ENCODE data around the gene BCAR1.
"Not testable (repeated sequence)": the region's sequence is repeated elsewhere in the genome, so short reads cannot be mapped to it uniquely, and the experiment has no call there.

BCAR1 gene

GRCh38 chr16:75225092-75225491 lies 26.3 kb downstream of the BCAR1 start:
- no peak for DNase-seq

GRCh38 chr16:75224306-75225082 lies 26.9 kb downstream of the BCAR1 start:
- DNase-seq, result no peak

- DNase-seq, result not testable (repeated sequence)
Measured at GRCh38 chr16:75223129-75223528, 28.3 kb downstream of the BCAR1 start.

GRCh38 chr16:75222271-75222783 lies 29.1 kb downstream of the BCAR1 start:
- DNase-seq, result no peak

- DNase-seq, result no peak
Measured at GRCh38 chr16:75219838-75220237, 31.6 kb downstream of the BCAR1 start.

GRCh38 chr16:75219088-75219487 lies 32.3 kb downstream of the BCAR1 start:
- no peak for DNase-seq

- no peak for DNase-seq
Measured at GRCh38 chr16:75218256-75219076, 33.0 kb downstream of the BCAR1 start, which contains the start of gene CTRB1. CTRB1 (plus strand) TSS chr16:75218988; CDS start chr16:75219008, 20 bp downstream.

GRCh38 chr16:75217389-75217851 lies 34.0 kb downstream of the BCAR1 start:
- no peak for DNase-seq

- no peak for DNase-seq
Measured at GRCh38 chr16:75216576-75216975, 34.8 kb downstream of the BCAR1 start.

GRCh38 chr16:75216127-75216526 lies 35.3 kb downstream of the BCAR1 start:
- no peak for DNase-seq

- not testable (repeated sequence) for DNase-seq
Measured at GRCh38 chr16:75211286-75211685, 40.1 kb downstream of the BCAR1 start.

- DNase-seq, result no peak
Measured at GRCh38 chr16:75209944-75210343, 41.5 kb downstream of the BCAR1 start.

GRCh38 chr16:75209514-75209913 lies 41.9 kb downstream of the BCAR1 start:
- DNase-seq, result not testable (repeated sequence)

GRCh38 chr16:75208861-75209505 lies 42.4 kb downstream of the BCAR1 start:
- DNase-seq, result no peak

- no peak for DNase-seq
Measured at GRCh38 chr16:75208242-75208825, 43.1 kb downstream of the BCAR1 start.

- no peak for DNase-seq
Measured at GRCh38 chr16:75207831-75208230, 43.6 kb downstream of the BCAR1 start.

GRCh38 chr16:75206749-75207451 lies 44.5 kb downstream of the BCAR1 start, which contains the start of gene CTRB2:
CTRB2 (minus strand) TSS chr16:75207161; CDS start chr16:75207141, 20 bp downstream.
- DNase-seq, result no peak

GRCh38 chr16:75205961-75206748 lies 45.3 kb downstream of the BCAR1 start:
- DNase-seq, result not testable (repeated sequence)

GRCh38 chr16:75205438-75205837 lies 46.0 kb downstream of the BCAR1 start:
- DNase-seq, result not testable (repeated sequence)

- not testable (repeated sequence) for DNase-seq
Measured at GRCh38 chr16:75204905-75205304, 46.5 kb downstream of the BCAR1 start.

- DNase-seq, result no peak
Measured at GRCh38 chr16:75204410-75204758, 47.0 kb downstream of the BCAR1 start.

Measured in right kidney (tissue), 1 donor.